GM18907 (cell line): ENCODE data around the gene NOC3L.
A peak's percentile ranks its signal among the peaks of the same experiment; 100 is the strongest.
"Not testable (repeated sequence)": the region's sequence is repeated elsewhere in the genome, so short reads cannot be mapped to it uniquely, and the experiment has no call there.

Experiments
- ATAC-seq: cut with Tn5 transposase; IDR thresholded peaks from one replicate; pipeline ENCODE4 v1.9.1; 2021; ENCODE audit warnings: mild to moderate bottlenecking, moderate library complexity; ENCODE audit not compliant: unreplicated experiment

The NOC3L gene

DNA sequence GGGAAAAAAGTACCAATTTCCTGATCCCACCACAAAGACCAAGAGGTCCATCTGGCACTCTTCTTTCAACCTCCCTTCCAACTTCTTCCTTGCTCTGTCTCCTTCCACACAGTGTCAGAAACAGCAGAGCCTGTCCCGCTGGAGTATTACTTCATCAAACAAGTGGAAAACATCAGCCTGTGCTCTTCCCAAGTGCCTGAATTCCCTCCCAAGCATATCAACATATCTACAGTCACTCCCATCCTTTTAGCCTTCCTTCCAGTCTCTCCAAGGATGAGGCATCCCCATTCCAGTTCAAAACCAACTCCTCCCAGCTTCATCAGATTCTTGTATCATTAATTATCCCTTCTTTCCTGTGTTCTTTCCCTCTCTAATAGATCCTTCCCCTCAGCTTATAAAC, 1.7 kb upstream of the NOC3L start:
- ATAC-seq: no peak

DNA sequence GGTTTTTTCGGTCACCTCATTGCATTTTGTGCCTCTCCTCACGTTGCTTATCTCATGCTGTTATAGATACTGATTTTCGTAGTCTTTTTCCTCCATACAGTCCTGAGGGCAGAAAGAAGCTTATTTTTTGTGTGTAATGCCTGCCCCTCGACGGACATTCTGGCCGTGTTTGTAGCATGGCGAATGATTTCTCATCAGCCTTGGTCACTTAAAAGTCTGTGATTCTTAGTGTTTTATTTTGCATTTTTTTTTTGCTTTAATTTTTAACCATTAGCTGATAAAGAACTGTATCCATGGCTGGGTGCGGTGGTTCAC, 469 bp upstream of the NOC3L start:
- peak; percentile 16 for ATAC-seq

GRCh38 chr10:94361171-94361794, 1.5 kb downstream of the NOC3L start:
- no peak for ATAC-seq

DNA sequence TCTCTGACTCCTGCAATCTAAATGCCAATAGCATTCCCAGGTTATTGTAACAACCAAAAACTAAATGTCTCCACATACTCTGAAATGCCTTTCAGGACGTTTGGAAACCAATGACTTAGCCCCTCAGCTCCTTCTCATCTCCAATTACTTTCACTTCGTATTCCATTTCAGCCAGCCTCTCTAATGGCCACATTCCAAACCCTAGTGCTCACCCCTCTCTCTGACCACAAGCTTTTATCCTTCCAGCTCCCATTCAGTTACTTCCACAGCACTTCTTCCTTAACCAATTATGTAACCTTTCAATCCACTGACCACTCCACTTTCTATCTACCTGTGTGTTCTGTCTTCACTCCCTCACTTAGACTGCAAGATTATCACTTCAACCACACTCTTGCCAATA, 4.3 kb downstream of the NOC3L start:
- ATAC-seq: no peak

GRCh38 chr10:94357193-94357592, 5.5 kb downstream of the NOC3L start:
- no peak for ATAC-seq

DNA sequence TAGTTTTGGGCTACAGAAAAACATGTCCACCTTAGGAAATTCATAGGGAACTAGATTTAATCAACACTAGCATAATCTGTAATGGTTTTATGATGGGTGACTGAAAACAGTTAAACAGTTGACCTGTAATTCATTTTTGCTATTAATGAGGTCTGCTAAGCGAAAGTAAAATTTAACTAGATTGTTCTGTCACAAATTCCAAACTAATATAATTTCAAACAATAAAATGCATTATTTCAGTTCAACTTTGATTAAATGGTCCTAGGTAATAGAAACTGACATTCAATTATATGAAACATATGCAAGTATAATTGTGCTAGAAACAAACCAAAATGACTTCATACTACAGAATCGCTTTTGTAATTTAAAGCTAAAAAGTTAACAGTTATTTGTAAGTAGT, 6.9 kb downstream of the NOC3L start:
- ATAC-seq: no peak

GRCh38 chr10:94353336-94353735, 9.4 kb downstream of the NOC3L start:
- ATAC-seq: no peak

- ATAC-seq: no peak
Measured at GRCh38 chr10:94351089-94351488, 11.7 kb downstream of the NOC3L start.

GRCh38 chr10:94350500-94350899, 12.2 kb downstream of the NOC3L start:
- ATAC-seq: not testable (repeated sequence)

DNA sequence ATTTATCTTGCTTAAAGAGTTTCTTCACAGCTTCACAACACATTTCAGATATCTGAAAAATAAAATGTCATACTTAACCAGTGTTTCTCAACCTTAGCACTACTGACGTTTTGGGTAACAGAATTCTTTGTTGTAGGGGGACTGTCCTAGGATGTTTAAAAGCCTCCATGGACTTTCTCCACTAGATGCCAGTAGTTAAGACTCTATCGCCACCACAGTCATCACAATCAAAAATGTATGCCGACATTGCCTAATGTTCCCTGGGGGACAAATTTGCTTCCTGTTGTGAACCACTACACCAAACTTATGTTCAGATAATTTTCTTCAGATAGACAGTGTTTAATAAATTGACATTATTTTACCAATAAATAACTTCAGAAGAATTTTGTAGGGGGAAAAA, 13.4 kb downstream of the NOC3L start:
- ATAC-seq: no peak

- peak; percentile 95 for ATAC-seq
Measured at GRCh38 chr10:94344522-94345122, 18.1 kb downstream of the NOC3L start.

- ATAC-seq: no peak
Measured at GRCh38 chr10:94343151-94343550, 19.6 kb downstream of the NOC3L start.

- ATAC-seq: no peak
Measured at GRCh38 chr10:94334857-94335256, 27.9 kb downstream of the NOC3L start.

DNA sequence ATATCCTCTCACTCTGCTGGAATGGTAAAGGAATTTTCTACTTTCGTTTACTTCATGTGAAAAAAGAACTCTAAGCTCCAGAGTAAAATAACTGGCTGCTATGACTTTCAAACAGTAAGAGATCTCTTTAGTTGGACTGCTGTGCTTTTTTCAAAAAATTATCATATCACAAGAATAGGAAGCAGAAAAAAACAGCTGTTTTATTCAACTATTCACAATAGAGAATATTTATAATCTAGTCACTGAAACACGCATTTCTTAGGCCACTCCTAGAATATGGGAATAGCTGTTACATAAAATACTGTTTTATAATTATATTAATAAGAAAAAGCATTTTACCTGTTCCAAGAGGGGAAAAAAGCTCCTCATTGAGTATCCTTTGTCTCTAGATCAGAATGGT, 29.7 kb downstream of the NOC3L start:
- ATAC-seq: no peak

DNA sequence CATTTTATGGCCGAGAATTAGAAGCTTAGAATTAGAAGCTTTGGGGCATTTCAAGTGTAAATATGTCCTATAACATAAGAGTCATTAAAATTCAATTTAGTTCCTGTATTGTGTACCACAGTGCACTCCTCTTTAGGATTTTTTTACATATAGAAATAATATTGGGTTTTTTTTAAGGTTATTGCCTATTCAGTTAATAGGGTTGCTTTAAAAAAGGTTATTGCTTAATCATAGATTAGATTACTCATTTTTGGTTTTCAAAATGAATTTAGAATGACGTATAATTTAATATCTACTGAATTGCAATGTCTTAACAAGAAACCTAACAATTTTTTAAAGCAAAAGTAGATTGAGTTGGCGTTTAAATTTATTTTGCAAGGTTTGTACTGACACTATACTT, 34.1 kb downstream of the NOC3L start:
- no peak for ATAC-seq

DNA sequence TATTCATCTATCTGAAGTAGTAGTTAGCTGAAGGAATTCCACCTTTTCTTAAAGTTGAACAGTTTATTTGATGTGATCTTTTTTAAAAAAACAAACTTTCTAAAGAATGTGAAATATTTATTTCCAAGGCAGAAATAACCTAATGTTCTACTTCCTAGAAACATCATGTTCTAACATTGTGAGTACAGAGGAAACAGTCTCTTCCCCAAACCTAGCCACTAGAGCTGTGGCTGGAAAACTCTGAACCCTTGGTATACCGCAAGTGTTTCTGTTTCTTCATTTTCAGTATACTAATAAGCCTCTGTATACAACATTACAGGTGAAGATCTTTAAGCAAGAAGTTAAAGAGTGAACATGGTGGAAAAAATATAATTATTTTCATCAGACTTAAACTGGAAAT, 35.1 kb downstream of the NOC3L start:
- no peak for ATAC-seq

DNA sequence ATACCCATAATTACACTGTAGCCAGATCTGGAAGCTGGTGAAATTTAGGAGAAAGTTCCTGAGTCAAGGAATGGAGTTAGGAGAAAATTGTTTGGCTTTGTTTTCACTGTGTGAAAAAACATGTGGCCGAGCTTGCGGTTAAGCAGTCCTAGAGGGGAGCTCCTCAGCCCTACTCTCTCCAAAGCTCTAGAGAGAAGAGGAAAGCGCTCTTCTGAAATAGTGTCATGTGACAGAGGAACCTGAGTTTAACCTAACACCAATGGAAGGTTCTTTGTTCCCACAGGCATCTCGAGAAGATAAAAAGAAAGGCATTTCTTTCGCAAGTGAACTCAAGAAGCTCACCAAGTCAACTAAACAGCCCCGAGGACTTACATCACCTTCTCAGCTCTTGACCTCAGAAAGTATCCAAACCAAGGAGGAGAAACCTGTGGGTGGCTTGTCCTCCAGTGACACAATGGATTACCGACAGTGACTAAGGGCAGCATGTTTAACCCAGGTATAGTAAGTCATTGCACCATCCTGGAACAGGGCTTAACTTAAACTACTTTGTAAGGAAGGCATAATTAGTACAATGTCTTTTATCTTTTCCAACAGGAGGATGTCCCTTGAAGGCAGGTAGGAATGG, 38.0 kb downstream of the NOC3L start:
- ATAC-seq: no peak

DNA sequence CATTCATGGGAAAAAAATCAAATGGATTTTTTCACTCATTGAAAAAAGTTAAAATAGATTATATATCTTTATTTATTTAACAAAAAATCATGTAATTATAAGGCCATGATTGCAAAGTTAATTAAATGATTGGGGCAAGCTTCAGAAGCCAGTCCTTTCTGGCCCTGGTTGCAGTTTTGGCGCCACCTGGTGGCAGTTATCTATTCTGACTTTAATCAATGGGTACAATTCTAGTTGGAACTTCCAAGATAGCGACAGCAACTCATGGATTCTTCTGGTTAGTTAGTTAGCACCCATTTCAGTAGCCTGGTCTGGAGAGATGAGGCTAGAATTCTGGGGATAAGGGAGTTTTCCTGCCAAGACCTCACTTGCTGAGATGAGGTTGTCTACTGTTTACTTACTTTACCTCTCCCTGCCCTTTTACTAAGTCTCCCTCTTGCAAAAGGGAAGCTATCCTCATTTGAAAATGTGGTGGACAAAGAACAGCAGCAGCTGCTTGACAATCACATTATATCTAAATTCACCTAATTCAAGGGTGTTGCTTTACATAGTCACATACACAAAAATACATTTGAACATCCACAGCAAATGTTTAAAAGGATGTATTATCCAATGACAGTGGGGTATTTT, 42.3 kb downstream of the NOC3L start:
- peak; percentile 58 for ATAC-seq

GRCh38 chr10:94316560-94316959, 46.2 kb downstream of the NOC3L start:
- no peak for ATAC-seq

- no peak for ATAC-seq
Measured at GRCh38 chr10:94315975-94316464, 46.7 kb downstream of the NOC3L start.

DNA sequence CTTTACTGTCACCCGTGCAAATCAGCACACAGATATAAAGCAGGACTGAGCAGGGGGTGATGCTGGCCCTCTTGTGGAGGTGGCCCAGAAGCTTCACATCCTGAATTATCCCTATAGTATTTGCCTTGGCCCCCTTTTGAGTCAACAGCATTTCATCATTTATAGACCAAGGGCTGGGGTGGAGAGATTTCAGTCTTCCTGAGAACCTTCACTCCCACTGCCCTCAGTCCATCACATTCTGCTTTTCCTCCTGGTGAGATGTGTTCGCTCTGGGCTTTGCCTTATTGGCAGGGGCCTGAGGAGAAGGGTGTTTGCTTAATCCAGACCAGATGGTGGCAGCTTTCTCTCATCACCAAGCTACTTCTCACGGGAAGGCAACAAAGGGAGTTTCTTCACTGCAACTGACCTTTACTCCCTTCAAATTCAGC, 47.7 kb downstream of the NOC3L start:
- no peak for ATAC-seq

GRCh38 chr10:94310369-94310768, 52.4 kb downstream of the NOC3L start:
- no peak for ATAC-seq
